ENCODE data around the gene RNU1-2.
"Not testable (repeated sequence)": the region's sequence is repeated elsewhere in the genome, so short reads cannot be mapped to it uniquely, and the experiment has no call there.

RNU1-2 gene

DNA sequence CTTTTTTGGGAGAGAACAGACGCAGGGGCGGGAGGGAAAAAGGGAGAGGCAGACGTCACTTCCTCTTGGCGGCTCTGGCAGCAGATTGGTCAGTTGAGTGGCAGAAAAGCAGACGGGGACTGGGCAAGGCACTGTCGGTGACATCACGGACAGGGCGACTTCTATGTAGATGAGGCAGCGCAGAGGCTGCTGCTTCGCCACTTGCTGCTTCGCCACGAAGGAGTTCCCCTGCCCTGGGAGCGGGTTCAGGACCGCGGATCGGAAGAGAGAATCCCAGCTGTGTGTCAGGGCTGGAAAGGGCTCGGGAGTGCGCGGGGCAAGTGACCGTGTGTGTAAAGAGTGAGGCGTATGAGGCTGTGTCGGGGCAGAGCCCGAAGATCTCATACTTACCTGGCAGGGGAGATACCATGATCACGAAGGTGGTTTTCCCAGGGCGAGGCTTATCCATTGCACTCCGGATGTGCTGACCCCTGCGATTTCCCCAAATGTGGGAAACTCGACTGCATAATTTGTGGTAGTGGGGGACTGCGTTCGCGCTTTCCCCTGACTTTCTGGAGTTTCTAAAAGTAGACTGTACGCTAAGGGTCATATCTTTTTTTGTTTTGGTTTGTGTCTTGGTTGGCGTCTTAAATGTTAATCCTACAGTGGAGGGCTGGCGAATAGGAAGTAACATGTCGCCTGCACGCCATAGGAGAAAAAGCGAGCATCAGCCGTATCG, at the start of gene RNU1-2:
TSS of gene RNU1-2 (plus strand) at position 383 of the 718 bp plus-strand sequence.
- peak; percentile 76 for DNase-seq

DNA sequence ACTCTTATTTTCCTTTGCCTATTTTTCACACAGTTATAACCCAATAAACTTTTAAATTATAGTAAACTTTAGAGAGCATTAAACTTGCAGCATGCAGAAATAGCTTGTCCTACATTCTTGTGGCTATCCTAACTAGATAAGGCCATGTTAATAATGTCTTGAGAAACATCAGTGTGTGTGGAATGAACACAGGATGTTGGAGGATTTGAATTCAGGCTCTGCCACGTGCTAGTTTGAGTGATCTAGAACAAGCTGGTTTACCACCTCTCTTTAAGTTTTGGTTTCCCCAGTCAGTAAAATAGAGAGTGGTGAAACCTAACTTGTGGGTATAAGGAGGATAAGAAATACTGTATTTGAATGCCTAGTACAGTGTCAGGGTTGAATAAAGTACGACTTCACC, 39.6 kb upstream of the RNU1-2 start:
- DNase-seq = not testable (repeated sequence)

DNA sequence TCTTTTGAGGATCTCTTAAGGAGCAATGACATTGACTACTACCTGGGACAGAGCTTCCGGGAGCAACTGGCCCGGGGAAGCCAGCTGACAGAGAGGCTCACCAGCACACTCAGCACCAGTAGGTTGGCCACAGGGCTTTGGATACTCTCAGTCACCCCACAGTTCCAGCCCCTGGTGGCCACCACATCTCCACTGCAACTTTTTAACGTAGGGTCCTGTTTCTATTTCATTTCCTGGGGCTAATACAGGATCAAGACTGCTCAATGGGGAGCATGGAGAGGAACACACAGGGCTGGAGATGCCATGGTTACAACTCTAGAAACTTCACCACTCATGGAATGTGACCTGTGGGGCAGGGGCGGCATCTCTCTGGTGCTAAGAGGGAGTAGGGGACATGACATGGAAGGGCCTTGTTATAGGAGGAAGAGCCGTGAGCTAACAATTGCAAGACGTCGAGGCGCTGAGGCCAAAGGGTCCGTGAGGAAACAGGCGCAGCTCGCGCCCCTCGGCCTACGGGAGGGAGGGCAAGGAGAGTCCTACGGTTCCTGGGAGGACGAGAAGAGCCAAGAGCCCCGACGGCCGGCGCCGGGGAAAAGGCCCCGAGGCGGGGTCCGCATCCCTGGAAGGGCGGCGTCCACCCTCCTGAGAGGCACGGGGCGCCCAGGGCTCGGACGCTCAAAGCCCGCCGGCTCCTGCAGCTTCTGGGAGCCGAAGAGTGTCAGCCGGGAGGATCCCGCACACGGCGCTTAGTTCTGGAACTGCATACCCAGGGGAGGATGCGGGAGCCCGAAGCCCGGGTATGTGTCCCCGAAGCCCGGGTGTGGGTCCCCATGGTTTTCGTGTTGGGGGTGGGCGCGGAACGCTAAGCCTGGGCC, 36.4 kb upstream of the RNU1-2 start:
- DNase-seq = not testable (repeated sequence)

DNA sequence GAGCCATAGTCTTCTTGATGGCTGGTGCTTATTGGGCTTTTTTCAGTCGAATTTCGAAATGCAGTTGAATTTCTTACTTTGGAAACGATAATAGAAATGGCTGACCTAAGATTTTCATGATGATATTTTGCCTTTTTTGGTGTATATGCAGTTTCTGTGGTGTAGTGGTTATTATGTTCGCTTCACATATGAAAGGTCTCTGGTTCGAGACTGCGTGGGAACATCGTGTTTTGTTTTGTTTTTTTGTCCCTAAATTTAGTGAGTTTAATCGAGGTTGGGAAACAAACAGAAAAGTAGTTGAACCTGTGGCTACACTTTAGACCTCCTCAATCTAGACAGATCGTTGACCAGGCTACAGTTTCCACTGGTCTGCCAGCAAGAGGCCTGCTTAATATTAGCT, 35.7 kb upstream of the RNU1-2 start:
- DNase-seq = not testable (repeated sequence)

DNA sequence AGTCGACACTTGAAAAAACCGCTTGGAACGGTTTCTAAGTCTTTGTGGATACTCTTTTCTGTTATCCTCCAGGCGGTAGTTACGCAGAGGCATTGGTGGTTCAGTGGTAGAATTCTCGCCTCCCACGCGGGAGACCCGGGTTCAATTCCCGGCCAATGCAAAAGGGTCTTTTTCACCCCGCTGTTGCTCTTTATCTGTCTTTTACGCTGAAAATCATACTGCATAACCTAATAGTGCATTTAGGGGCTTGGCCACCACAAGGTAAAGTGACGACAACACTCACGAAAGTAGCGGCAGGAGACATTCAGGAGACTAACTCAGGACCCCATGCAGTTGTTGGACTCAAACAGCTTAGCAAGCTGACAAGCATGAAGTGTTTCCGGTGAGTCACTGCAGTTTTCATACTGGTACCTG, 33.9 kb upstream of the RNU1-2 start:
- DNase-seq = not testable (repeated sequence)

DNA sequence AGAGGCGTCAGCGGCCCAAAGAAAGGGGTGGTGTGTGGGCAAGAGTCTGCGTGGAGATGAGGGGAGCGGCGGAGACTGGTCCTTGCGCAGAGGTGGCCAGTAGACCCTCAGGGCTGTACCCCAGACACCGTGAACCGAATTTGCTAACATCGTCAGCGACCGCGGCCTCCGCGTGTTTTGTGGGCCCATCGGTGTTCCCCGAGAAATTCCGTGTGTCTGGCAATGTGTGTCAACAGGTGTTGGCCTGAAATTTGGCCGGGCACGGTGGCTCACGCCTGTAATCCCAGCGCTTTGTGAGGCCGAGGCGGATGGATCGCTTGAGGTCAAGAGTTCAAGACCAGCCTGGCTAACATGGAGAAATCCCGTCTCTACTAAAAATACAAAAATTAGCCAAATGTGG, 33.4 kb upstream of the RNU1-2 start:
- DNase-seq = not testable (repeated sequence)

DNA sequence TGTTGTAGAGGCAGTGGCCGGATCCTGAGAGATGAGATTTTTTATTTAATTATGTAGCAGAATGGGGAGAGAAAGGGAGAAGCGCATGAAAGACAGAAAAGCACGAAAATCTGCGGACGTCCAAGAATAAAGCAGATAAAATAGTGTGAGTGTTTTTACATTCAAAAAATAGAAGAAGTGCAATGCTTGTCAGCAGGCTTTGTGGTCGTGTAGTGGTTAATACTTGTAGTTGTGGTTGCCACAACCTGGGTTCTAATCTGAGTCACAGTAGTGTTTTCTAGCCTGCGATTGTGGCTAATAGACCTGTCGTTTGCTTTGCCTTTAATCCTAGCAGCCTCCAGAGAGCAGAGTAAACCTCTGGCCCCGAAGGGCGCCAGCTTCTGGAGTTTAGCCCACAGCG, 32.8 kb upstream of the RNU1-2 start:
- DNase-seq = not testable (repeated sequence)

DNA sequence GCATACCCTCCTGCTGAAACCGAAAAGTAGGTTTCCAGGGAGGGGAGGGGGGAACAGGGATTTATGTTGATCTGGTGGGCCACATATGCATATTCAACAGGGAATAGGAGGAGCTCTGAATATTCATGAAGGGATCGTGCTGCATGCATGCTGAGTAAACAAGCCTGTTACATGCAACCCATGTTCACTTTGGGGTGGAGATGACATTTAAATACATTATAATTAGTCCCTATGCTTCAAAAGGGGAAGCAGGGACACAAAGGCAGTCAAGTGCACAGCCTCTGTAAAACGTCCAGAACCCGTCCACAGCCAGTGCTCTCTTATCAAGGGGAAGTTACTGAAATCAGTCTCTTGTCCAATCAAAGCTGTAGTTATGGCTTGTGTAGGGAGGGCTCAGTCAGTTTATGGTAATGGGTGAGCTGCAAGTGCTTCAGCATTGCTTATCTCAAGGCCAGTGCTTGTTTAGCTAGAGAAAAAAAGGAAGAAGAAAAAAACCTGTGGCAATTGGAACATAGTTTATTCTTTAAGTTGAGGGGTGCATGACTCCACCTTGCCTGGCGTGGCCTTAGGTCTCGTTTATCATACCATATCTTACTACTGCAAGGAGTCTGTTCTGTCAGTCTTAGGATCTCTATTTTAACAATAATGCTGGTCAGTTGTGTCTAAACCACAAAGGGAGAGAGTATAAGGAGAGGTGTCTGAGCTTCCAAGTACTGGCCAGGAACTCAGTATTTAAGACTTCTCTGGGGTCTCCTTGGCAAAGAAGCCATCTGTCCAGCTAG, 28.7 kb upstream of the RNU1-2 start:
- DNase-seq = not testable (repeated sequence)

DNA sequence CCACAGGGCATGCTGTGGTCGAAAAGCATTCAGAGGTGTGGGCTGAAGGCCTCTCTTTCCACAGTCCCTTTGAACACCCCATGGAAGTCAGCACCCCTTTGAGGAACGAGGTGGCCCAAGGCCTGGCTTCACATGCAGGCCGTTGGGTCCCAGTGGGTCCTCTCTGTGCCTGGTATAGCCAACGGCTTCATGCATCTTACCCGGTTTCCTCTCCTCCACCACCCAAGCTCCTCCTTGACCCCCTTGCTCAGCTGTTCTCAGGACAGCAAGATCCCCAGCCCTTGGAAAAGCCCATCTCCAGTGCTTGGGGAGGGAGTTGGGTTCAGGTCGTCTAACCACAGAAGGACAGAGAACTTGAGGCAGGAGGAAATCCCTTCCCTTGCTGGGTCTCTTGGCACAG, 27.0 kb upstream of the RNU1-2 start:
- DNase-seq = not testable (repeated sequence)

DNA sequence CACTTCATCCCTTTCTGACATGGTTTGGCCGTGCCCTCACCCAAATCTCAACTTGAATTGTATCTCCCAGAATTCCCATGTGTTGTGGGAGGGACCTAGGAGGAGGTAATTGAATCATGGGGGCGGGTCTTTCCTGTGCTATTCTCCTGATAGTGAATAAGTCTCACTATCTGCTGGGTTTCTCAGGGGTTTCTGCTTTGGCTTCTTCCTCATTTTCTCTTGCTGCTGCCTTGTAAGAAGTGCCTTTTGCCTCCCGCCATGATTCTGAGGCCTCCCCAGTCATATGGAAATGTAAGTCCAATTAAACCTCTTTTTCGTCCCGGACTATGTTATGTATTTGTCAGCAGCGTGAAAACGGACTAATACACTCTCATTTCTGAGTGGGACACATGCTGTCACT, 25.8 kb upstream of the RNU1-2 start:
- not testable (repeated sequence) for DNase-seq

DNA sequence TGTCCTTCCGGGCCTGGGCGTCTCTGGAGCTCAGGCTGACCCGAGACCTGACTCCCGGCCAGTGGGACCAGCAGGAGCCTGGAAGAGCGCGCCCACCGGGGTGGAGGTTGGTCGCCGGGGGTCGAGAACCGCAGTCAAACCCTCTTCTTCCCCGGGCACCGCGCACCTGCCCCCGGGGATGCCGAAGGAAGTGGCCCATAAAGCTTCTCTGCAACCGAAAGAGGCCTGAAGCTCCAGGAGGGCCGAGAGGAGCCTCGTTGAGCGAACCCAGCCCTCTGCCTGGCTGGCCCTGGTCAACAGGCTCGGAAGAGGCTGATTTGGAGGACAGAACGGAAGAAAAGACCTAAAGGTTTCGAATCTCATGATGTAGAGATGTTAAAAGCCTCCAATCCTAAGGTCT, 24.6 kb upstream of the RNU1-2 start:
- not testable (repeated sequence) for DNase-seq

DNA sequence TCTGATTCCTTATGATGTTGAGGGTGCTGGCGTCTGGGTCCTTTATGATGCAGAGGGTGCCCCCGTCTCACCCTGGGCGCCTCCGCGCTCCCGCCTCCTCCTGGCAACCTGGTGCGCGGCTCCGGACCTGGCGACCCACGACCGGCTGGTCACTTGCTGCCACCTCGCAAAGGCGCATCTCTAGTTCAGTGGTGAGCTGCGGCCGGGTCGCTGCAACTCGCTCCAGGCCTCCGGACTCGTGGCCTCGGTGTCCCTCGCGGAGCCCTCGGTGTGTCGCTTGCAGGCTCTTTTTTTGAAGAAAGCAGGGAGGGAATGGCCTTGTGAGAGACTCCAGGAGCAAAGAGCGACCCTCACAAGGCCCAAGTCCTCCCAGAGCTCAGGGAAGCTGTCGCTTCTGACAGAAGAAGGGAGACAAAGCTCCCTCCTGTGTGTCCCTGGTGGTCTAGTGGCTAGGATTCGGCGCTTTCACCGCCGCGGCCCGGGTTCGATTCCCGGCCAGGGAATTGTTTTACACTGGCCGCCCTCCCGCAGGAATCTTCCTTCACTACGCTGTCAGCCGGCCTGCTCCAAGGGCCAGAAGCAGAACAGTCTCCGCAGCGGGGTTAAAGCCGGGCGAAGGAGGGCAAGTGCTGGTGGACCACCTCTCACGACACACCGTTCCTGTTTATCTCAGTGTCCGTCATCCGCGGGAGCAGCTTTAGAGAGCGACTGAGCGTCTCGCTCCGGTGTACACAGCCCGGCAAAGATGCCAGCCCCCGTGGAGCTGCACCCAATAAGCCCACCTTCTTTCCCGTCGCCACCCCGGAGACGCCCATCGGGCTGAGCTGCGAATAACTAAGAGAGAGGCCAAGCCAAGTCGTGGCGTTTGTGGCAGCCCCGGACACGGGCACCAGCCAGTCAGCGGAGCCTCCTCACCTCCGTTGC, 23.4 kb upstream of the RNU1-2 start:
- DNase-seq = not testable (repeated sequence)

DNA sequence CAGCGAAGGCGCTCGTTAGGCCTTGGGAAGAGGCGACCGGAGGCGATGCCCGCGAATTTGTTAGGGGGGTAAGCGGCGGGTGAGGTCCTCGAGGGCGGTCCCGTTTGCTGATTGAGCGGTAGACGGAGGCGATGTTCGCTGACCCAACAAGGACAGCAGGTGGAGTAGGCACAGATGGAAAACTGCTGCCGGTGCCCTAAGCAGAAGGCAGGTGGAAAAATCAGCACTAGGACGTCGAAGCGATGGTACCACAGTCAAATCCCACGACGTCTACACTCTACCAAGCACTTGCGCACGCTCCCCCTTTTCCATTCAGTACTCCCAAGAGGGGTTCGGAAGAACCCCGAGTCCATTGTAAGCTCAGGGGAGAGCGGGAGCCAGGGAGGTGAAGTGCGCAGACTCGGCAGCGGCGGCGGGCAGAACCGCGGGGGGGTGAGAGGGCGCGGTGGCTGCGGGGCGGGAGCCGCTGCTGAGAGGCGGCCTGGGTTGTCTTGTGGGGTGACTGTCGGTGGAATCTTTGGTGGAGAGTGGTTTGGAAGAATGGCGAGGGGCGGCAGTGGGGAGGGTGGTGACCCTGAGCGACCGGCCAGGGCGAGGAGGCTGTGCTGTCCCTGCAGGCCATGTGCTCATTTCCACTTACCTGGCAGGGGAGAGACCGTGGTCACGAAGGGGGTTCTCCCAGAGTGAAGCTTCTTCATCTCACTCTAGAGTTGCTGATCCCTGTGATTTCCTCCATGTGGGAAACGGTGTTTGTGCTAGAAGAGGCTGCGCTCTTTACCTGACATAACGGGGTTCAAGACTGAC, 22.5 kb upstream of the RNU1-2 start:
- peak; percentile 54 for DNase-seq

DNA sequence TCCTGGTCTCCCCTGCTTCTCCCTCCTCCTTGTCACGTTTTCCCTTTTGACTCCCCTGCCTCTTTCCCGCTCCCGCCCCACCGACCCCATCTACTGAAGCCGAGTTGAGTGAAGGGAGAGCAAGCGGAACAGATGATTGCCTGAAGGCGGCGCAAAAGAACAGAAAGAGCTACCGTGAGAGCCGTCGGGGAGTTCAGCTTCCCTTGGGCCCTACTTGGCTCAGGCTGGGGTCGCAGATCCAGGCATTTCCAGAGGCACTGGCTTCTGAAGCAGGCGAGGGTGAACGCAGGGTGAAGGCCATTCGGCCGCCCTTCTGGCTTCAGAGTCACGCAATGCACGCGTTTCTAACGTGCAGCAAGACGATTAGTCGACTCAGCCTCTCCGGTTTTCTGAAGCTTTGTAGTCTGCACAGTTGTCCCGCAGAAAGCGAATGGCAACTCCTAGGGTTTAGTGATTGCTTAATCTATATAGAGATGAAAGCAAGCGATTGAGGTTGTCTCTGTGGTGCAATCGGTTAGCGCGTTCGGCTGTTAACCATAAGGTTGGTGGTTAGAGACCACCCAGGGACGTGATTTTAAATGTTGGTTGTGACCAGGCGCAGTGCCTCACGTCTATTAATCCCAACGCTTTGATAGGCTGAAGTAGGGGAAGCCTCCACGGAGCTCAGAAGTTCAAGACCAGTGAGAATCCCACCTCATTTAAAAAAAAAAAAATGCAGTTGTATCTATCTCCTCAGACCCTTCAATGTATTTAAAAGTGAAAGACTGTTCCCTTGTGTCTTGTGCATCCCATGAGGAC, 20.6 kb upstream of the RNU1-2 start:
- DNase-seq = not testable (repeated sequence)

DNA sequence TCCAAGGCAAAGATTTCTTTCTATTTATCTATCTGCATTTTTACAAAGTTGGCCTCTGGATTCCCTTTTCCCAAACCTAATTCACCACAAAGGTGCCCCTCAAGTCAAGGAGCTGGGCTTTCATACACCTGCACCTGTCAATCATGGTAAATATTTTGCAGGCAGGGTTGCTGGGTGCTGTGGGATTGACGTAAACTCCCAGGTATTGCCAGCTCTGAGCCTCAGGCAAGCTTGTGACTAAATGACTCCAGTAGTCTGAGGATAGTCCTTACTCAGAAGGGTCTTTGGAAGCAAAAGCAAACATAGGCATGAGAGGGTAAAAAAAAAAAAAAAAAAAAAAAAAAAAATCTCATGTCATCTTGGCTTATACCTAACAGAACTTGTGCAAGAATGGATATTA, 14.0 kb upstream of the RNU1-2 start:
- DNase-seq = not testable (repeated sequence)

DNA sequence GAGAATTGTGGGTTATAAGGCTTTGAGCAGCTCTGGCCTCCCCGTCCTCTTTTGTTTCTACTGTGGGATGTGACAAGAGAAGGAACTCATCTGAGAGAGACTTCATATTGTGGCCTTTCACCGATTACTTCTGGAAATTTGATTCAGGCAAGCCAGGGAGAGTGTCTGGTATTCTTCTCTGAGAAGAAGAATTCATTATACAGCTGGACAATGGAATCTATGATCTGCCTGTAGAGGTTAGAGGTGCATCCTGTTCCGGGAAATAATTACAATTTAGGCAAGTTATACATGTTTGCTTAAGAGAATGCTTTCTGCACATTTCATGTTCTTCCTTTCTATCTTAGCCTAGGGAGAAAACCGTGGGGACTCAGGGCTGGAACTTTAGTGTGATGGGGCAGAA, 12.8 kb upstream of the RNU1-2 start:
- no peak for DNase-seq

DNA sequence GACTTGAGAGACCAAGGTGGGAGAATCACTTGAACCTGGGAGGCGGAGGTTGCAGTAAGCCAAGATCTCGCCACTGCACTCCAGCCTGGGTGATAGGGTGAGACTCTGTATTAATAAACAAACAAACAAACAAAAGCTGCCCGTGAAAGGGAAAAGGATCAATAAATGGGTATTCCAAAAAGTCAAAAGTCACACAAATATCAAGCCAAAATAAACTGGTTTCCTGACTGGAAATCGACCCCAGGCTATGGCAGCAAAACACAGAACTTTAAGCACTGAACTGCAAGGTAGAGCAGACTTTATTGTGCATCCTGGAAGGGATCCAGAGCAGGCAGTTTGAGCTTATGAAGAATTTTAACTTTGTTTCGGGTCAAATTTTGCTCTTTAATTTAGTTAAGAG, 11.3 kb upstream of the RNU1-2 start:
- DNase-seq = not testable (repeated sequence)

DNA sequence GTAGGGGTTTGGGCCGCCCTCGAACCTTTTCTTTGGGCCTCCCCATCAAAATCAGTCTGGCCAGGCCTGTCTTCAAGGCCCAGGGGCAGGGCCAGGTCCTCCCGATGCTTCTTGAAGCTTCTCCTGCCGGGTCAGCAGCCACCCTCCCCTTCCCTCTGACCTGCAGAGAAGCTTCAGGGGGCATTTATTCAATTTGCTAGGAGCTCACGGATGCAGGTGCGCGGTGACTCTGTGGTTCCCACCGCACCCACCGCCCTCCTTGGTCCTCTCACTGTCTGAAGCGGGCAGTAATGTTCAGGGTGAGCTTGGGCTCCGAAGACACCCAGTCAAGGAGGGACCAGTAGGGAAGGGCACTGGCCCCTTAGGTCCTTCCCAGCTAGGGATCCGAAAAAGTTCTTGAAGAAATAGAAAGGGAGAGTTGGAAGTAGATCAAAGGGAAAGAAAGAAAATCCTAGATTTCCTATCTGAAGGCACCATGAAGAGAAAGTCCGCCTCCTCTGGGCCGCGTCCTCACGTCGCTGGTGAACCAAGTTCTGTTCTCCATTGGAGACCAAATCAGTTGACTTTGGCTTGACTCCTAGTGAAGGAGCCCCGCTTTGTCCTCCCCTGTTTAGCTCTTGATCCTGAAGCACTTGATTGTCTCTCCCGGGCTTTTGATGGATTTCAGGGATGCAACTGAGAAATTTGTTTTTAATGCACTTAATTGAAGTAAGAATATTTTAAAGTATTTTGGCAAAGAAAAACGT, 8.7 kb upstream of the RNU1-2 start:
- DNase-seq = no peak
